ENCODE results near the gene FNBP1.
"Not testable (repeated sequence)": the region's sequence is repeated elsewhere in the genome, so short reads cannot be mapped to it uniquely, and the experiment has no call there.

The FNBP1 gene

DNA sequence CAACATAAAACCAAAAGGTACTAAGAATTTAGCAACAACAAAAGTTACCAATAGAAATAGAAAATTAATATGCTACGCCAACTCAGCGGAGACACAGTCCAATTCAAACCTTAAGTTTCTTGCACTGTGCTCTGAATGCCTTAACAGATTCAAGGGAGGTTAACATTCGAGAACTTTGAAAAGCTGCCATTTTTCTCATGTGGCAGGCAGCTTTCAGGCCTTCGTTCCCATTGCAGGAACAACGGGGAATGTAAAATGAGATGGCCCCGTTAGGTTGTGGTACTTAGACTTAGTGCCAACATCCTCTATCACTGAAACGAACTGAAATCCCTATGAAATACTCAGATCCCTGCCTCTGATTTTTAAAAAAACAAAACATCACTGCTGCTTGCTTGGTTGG lies 22.4 kb downstream of the FNBP1 start:
- FAIRE-seq, result no peak

DNA sequence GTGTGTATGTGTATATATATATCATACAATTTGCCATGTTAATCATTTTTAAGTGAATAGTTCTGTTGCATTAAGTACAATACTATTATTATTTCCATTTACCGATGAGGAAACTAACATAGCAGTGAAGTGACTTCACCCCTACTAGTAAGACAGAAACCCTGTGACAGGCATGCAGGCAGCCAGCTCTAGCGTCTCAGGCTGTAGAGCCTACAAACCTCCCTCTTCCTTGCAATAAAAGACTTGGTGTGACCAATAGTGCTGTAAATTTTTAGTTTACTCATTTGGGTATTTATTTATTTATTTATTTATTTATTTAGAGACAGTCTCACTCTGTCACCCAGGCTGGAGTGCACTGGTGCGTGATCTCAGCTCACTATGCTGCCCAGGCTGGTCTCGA lies 24.7 kb downstream of the FNBP1 start:
- no peak for FAIRE-seq

DNA sequence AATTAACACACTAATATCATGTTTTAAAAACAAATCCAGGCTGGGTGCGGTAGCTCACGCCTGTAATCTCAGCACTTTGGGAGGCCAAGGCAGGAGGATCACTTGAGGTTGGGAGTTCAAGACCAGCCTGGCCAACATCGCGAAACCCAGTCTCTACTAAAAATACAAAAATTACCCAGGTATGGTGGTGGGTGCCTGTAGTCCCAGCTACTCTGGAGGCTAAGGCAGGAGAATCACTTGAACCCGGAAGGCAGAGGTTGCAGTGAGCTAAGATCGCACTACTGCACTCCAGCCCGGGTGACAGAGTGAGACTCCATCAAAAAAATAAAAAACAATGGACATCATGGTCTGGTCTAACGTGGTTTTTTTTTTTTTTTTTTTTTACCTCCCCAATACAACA lies 25.5 kb downstream of the FNBP1 start:
- FAIRE-seq, result not testable (repeated sequence)

DNA sequence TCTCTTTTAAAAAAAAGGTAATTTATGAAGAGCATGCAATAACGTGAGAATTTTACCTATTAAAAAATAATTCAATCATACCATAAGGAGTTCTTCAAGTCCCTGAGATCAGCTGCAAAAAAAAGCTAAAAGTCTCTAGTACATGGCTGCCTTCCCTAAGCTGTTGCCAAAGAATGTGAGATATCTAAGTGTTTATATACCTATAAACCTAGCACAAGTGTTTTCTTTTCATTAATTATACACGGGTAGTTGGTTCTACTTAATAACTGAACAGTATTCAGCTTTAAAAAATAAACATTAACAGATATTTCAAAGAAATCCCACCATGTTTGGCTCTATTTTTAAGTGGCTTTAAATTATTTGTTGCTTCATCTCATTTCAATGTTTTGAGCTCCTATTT lies 25.9 kb downstream of the FNBP1 start:
- FAIRE-seq, result no peak

DNA sequence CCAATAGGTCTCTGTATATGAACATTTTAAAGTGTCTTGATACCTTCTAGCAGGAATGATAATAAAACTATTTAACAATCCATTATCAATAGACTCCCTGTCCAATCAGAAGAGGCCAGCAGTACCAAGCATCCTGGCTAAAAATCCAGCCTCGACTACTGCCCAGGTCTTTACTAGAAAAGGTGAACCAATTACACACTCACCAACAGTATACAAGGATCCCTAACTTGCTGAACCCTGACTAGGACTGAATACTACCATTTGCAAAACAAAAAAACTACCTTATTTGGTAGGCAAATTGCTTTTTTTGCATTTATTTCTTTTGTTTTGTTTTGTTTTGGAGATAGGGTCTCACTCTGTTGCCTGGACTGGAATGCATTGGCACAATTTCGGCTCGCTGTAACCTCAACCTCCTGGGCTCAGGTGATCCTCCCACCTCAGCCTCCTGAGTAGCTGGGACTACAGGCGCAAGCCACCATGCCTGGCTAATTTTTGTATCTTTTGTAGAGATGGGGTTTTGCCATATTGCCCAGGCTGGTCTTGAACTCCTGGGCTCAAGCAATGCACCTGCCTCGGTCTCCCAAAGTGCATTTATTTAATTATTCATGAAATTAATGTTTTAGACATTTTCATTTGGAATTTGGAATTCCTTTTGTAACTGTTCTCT lies 27.5 kb downstream of the FNBP1 start:
- FAIRE-seq, result no peak

DNA sequence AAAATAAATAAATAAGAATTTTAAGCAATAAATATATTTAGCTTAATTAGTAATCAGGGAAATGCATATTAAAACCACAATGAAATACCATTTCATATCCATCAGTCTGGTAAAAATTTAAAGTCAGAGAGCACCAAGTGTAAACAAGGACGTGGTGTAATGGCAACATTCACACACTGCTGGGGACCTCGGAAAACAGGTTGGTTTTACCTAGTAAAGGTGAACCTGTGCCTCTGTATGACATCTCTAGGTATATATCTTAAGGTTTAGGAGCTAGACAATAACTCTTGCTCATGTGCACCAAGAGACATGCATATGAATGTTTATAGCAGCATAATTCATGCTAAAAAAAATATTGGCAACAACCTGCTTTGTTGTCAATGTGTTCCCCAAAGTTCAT lies 29.7 kb downstream of the FNBP1 start:
- no peak for FAIRE-seq

DNA sequence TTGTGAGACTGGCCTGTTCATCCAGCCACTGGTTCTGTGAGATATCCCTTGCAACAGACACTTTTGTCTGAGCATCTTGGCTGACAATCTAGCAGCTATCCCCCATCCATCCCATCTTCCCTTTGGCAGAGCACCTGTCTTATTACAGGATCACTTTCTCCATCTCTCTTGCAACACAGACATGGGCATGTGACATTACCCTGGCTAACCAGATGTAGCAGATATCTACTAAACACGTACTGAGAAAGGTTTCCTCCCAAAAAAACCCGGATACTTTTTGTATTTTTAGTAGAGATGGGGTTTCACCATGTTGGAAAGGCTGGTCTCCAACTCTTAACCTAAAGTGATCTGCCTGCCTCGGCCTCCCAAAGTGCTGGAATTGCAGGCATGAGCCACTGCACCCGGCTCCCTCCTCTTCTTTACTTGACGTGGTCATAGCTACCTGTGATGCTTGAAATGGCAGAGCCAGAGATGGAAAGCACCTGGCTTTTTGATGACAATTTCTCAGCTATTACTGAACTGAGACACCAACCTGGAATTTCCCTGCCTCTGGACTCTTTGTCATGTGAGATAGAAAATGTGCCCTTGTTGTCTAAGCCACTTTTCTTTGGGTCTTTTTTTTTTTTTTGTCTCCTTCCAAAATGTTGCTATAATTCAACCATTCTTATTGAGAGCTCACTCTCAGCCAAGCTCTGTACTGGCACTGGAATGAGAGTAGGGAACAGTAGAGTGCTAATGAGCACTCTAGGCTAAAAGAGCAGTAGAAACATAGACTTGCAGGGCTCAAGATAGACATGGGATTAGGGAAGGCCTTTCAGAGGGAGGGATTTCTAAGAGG lies 32.6 kb downstream of the FNBP1 start:
- FAIRE-seq, result no peak

DNA sequence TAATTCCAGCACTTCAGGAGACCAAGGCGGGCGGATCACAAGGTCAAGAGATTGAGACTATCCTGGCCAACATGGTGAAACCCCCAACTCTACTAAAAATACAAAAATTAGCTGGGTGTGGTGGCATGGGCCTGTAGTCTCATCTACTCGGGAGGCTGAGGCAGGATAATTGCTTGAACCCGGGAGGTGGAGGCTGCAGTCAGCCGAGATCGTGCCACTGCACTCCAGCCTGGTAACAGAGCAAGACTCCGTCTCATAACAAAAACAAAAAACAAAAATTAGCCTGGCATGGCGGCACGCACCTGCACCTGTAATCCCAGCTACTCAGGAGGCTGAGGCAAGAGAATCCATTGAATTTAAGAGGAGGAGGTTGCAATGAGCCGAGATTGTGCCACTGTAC lies 33.4 kb downstream of the FNBP1 start:
- FAIRE-seq, result not testable (repeated sequence)

DNA sequence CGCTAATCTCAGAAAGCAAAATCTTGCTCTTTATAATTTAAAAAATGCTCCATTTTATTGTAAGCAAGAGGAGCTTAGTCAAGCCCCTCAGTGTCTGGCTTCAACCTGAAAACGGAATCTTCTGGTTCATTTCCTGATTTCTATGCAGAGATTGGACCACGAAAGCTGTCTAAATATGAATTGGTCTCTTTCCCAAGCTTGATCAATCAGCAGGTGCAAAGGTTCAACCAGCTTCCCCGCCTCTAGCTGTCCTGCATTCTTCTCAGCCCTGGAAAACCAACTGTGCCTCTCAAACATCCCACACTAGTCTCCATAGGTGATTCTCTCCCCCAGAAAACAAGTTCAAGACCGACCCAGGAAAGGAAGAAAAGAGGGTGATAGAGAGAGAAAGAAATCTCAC lies 34.5 kb downstream of the FNBP1 start:
- FAIRE-seq, result no peak

DNA sequence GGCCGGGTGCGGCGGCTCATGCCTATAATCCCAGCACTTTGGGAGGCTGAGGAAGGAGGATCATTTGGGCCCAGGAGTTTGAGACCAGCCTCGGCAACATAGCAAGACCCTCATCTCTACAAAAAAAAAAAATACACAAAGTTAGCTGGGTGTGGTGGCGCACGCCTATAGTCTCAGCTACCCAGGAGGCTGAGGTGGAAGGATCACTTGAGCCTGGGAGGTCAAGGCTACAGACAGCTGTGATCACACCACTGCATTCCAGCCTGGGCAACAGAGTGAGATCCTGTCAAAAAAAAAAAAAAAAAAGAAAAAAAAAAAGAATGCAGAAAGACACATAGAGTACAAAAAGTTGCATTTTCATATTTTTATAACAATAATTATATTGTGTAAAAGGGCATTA lies 36.0 kb downstream of the FNBP1 start:
- FAIRE-seq, result not testable (repeated sequence)

DNA sequence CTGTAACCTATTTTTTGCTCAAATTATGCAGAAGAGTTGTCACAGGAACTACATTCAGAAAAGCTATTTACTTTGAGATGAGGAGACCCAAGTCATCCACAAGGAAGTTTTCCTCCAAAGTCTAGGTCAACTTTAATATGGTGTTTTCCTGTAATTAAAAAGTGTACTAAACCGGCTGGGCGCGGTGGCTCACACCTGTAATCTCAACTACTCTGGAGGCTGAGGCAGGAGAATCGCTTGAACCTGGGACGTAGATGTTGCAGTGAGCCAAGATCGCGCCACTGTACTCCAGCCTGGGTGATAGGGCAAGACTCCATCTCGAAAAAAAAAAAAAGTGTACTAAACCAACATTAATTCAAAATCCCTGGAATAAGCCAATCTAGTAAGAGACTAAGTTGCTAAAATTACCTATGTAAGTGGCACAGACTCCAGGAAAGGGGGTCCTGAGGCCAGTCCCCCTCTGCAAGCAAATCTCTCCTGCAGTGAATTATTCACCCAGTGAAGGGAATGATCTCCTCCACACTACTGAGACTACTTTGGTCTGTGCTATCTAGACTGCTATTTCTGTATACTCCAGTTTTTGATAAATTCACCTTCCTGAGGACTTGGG lies 38.9 kb downstream of the FNBP1 start:
- FAIRE-seq, result no peak

DNA sequence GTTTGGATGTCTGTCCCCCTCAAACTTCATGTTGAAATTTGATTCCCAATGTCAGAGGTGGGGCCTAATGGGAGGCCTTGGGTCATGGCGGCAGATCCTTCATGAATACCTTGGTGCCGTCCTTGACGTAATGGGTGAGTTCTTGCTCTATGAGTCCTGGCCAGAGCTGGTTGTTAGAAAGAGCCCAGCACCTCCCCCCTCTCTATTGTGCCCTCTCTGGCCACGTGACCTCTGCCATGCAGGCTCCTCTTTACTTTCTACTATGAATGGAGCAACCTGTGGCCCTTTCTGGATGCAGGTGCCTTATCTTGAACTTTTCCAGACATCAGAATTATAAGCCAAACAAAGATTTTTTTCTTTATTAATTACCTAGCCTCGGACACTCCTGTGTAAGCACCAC lies 40.7 kb downstream of the FNBP1 start:
- FAIRE-seq, result no peak

DNA sequence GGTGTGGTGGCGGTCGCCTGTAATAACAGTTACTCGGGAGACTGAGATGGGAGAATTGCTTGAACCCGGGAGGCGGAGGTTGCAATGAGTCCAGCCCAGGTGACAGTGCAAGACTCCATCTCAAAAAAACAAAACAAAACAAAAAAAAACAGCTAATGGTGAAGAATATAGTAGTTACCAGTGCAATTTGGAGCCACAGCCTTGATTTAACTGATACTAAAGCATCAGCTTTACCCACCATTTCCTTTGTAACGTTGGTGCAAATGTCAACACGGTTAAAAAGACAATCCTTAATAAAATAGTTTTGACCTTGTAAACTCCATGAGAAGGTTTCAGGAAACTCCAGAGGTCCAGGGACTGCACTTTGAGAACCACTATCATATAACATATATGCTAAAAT lies 41.8 kb downstream of the FNBP1 start:
- no peak for FAIRE-seq

DNA sequence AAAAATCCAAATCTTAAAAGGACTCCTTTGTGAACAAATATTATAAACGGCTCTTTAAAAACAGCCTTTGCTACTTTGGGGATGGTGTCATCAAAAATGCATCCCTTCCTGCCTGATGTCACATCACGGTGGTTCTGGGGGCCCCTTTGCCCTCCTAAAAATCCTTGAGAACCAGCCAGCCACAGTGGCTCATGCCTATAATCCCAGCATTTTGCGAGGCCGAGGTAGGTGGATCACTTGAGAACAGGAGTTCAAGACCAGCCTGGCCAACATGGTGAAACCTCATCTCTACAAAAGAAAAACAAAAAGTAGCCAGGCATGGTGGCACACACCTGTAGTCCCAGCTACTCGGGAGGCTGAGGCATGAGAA lies 43.9 kb downstream of the FNBP1 start:
- no peak for FAIRE-seq

DNA sequence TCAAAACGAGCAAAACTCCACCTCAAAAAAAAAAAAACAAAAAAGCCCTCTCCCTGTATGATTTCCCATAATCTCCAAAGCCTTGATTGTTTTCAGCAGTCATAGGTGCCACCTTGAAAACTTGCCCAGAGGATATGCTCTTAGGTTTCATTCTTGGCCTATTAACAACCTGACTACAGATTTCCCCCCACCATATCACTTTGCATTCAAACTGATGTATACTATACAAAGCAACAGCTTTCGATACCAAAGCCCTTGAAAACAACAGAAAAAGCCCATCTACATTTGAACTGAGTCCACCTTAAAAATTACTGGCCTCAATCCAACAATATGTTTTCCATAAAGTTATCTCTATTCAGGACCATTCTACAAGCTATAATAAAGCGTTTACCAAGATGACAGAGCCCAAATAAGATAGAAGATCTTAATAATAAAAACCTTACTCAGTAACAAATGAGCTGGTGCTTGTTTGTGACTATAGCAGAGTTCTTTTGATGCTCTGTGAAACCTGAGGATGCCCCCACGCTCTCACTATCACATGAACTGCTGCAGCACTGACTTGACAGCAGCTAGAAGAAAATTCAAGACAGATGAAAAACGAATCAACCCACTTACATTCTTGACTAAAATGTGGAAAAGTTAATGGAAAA lies 44.4 kb downstream of the FNBP1 start:
- no peak for FAIRE-seq

DNA sequence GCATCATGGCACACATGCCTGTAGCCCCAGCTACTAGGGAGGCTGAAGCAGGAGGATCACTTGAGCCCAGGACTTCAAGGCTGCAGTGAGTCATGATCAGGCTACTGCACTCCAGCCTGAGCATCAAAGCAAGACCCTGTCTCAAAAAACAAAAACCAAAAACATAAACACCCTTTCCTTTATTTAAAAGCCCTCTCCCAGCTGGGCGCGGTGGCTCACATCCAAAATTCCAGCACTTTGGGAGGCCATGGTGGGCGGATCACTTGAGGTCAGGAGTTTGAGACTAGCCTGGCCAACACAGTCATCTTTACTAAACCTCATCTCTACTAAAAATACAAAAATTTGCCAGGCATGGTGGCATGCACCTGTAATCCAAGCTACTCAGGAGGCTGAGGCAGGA lies 45.3 kb downstream of the FNBP1 start:
- FAIRE-seq, result not testable (repeated sequence)

DNA sequence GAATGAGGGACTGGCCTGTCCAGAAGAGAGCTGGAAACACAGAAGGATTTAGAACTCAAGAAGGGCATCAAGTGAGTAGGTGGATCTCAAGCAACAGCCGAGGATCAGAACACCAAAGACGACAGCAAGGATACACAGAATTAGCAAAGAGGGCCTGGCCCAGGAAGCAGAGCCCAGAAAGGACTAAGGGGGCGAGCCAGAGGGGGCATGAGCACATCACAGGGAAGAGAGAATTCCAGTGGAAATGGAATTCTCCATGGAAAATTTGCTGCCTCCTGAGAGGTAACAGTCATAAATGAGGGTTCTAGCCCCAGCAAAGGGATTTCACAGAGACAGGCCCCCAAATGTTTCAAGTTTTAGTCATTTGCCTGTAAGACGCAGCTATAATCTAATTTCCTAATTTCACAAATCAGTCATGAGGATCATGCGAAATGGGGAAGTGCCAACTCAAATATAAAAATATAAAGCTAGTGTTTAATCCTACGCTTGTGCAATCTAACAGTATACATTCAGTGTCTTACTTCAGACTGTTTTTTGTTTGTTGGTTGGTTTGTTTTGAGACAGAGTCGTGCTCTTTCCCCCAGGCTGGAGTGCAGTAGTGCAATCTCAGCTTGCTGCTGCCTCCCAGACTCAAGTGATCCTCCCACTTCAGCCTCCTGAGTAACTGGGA lies 46.7 kb downstream of the FNBP1 start:
- no peak for FAIRE-seq

DNA sequence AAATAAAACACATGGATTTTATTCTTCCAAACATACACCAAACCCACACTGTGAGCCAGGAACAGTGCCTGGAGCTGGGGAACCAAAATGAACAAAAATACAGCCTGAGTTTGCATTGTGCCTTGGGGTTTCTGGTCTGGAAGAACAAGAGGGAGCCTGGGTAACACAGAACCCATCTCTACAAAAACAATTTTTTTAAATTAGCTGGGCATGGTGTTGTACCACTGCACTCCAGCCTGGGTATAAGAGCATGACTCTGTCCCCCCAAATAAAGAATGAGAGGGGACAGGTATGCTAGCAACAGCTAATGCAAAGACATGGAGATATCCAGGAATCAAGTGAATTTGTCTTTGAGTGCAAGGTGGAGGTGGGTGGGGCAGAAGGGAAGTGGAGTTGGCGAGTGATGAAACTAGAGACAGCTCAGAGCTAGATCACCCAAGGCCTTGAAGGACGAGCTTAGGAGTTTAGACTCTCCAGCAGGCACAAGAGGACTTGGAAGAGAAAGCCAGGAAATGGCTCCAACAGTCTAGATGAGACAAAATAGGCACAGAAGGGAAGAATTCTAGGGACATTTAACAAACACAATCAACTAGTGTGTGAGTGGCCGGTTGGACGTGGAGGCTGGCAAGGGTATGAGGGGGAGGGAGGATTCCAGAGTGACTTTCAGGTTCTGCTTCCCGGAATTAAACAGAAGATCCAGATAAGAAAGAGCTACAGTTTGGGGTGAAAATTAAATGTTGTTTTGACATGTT lies 47.4 kb downstream of the FNBP1 start:
- FAIRE-seq, result no peak

DNA sequence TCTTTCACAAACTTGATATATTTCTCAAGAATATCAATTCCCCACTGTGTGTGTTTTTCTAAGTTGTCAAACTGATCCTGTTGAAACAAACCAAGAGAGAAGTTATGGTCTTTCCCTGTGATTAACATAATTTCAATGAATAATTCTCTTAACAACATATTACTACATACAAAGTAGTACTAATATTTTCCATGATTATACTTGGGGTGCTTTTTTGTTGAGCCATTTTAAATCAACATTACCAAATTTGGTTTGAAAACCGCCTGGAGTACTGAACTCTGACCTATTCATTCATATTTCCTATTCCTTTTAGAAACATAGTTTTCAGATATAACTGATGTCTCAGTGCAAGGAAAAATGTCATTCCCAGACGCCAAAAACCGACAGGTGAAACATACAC lies 48.1 kb downstream of the FNBP1 start:
- no peak for FAIRE-seq

DNA sequence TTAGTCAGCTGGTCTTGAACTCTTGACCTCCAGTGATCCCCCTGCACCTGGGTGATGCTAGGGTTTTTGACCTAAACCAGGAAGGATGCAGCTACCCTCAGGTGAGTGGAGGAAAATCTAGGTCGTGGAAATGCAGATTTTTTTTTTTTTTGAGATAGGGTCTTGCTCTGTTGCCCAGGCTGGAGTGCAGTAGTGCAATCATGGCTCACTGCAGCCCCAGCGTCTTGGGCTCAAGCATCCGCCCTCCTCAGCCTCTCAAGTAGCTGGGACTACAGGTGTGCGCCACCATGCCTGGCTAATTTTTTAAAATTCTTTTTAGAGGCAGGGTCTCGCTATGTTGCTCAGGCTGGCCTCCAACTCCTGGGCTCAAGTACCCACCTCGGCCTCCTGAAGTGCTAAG lies 51.9 kb downstream of the FNBP1 start:
- FAIRE-seq, result not testable (repeated sequence)

DNA sequence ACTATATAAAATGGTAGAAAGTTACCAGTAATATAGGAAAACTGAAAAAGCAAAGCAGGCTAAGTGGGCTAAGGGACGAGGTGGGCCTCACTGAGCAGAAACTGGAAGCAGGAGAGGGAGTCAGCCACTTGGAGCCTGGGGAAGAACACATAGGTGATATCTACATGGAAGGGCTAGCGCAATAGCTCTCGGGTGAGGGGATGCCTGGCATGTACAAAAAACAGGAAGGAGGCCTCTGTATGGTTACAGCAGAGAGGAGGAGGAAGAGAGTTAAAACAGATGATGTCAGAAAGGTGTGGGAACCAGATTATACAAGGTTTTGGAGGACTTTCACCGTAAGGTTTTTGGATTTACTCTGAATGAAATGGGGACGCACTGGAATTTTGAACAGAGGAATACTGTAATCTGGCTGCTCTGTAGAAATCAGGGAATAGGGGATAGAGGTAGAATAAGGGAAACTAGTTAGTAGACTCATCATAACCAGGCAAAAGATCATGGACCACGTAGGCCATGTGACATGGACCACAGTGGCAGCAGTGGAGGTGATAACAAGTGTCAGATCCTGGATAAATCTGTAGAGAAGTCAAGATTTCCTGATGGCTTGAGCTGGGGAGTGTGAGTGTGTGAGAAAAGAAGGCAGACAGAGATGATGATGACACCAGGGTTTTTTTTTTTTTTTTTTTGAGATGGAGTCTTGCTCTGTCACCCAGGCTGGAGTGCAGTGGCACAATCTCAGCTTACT lies 52.5 kb downstream of the FNBP1 start:
- no peak for FAIRE-seq

DNA sequence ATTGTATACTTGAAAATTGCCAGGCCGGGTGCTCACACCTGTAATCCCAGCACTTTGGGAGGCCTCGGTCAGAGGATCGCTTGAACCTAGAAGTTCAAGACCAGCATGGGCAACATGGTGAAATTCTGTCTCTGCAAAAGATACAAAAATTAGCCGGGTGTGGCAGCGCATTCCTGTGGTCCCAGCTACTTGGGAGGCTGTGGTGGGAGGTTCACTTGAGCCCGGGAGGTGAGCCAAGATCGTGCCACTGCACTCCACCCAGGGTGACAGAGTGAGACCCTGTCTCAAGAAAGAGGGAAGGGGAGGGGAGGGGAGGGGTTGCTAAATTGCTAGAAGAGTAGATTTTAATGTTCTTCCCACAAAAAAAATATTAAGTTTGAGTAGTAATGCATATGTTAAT lies 53.2 kb downstream of the FNBP1 start:
- FAIRE-seq, result no peak

Data from islet of Langerhans (tissue), 1 donor.